ENCODE measurements around the gene PTGR2. TPM values are rescaled to one million over a fixed set of nuclear protein-coding genes. Genes with fewer than 3 reads are reported as not detected.
"Not testable (repeated sequence)": the region's sequence is repeated elsewhere in the genome, so short reads cannot be mapped to it uniquely, and the experiment has no call there.

The PTGR2 gene
- polyA plus RNA-seq, 1 donor from 2014 or later: 7.2 TPM

DNA sequence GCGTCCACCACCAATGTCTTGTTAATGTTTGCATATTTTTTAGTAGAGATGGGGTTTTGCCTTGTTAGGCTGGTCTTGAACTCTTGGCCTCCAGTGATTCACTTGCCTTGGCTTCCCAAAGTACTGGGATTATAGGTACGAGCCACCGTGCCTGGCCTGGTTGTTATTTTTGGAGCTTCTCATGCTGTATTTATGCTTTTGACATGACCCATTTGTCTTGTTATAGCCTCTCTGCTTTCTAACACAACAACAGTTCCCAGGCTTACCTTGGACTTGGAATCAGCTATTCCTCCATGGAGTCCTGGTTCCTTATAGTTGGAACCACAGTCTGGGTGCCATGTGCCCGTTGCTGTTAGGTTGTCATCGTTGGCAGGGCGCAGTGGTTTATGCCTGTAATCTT, 64.7 kb downstream of the PTGR2 start:
- Histone ChIP-seq H3K27ac (ENCODE audit: low read length) (no peak overlapping the region), H3K9me2 (ENCODE audit: insufficient read depth, low read length) (no peaks in the 10 kb centered on the region), H3K27me3 (ENCODE audit: insufficient read depth, low read depth, low read length) (no peaks in the 10 kb centered on the region), H3K4me2 (ENCODE audit: low read length) (no peak overlapping the region), H3K9me3 (ENCODE audit: low read length) (no peaks in the 10 kb centered on the region), H3F3A (ENCODE audit: insufficient read depth, low read length, poor library complexity, severe bottlenecking) (no peaks in the 10 kb centered on the region), H4K20me1 (ENCODE audit: insufficient read depth) (no peaks in the 10 kb centered on the region), H2AFZ (ENCODE audit: low read depth, low read length) (no peak overlapping the region), H3K79me2 (replicated peaks; ENCODE audit: insufficient read depth, low read length) (no peaks in the 10 kb centered on the region), H3K9ac (ENCODE audit: low read length) (no peak overlapping the region), H3K4me3 (ENCODE audit: low read length) (no peak overlapping the region), H3K36me3 (ENCODE audit: insufficient read depth, low read length) (no peaks in the 10 kb centered on the region)
- TF ChIP-seq POLR2AphosphoS5 (IDR thresholded peaks at IDR 0.05) (no peak), SMC3 (conservative IDR thresholded peaks at IDR 0.05; ENCODE audit: poor library complexity) (no peak), EP300 (conservative IDR thresholded peaks at IDR 0.05; ENCODE audit: poor library complexity, severe bottlenecking) (no peak), EZH2 (IDR thresholded peaks at IDR 0.05; ENCODE audit: borderline replicate concordance, insufficient read depth, low read length, poor library complexity, severe bottlenecking) (no peak), RAD21 (conservative IDR thresholded peaks at IDR 0.05) (no peak), MXI1 (conservative IDR thresholded peaks at IDR 0.05; ENCODE audit: poor library complexity, severe bottlenecking) (no peak), TAF1 (IDR thresholded peaks at IDR 0.05; ENCODE audit: low read depth) (no peak)
- TF ChIP-seq, protein P1, sequence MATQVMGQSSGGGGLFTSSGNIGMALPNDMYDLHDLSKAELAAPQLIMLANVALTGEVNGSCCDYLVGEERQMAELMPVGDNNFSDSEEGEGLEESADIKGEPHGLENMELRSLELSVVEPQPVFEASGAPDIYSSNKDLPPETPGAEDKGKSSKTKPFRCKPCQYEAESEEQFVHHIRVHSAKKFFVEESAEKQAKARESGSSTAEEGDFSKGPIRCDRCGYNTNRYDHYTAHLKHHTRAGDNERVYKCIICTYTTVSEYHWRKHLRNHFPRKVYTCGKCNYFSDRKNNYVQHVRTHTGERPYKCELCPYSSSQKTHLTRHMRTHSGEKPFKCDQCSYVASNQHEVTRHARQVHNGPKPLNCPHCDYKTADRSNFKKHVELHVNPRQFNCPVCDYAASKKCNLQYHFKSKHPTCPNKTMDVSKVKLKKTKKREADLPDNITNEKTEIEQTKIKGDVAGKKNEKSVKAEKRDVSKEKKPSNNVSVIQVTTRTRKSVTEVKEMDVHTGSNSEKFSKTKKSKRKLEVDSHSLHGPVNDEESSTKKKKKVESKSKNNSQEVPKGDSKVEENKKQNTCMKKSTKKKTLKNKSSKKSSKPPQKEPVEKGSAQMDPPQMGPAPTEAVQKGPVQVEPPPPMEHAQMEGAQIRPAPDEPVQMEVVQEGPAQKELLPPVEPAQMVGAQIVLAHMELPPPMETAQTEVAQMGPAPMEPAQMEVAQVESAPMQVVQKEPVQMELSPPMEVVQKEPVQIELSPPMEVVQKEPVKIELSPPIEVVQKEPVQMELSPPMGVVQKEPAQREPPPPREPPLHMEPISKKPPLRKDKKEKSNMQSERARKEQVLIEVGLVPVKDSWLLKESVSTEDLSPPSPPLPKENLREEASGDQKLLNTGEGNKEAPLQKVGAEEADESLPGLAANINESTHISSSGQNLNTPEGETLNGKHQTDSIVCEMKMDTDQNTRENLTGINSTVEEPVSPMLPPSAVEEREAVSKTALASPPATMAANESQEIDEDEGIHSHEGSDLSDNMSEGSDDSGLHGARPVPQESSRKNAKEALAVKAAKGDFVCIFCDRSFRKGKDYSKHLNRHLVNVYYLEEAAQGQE (IDR thresholded peaks at IDR 0.05; ENCODE audit: borderline replicate concordance): no peak
- TF ChIP-seq, protein P2, sequence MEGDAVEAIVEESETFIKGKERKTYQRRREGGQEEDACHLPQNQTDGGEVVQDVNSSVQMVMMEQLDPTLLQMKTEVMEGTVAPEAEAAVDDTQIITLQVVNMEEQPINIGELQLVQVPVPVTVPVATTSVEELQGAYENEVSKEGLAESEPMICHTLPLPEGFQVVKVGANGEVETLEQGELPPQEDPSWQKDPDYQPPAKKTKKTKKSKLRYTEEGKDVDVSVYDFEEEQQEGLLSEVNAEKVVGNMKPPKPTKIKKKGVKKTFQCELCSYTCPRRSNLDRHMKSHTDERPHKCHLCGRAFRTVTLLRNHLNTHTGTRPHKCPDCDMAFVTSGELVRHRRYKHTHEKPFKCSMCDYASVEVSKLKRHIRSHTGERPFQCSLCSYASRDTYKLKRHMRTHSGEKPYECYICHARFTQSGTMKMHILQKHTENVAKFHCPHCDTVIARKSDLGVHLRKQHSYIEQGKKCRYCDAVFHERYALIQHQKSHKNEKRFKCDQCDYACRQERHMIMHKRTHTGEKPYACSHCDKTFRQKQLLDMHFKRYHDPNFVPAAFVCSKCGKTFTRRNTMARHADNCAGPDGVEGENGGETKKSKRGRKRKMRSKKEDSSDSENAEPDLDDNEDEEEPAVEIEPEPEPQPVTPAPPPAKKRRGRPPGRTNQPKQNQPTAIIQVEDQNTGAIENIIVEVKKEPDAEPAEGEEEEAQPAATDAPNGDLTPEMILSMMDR (IDR thresholded peaks at IDR 0.05; ENCODE audit: poor library complexity, severe bottlenecking): no peak

DNA sequence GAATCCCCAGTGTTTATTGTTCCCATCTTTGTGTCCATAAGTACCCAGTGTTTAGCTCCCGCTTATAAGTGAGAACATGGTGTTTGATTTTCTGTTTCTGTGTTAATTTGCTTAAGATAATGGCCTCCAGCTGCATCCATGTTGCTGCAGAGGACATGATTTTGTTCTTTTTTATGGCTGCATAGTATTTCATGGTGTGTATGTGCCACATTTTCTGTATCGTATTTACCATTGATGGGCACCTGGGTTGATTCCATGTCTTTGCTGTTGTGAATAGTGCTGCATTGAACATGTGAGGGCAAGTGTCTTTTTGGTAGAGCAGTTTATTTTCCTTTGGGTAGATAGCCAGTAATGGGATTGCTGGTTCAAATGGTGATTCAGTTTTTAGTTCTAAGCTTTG, 67.8 kb downstream of the PTGR2 start:
- H3K9me2 ChIP-seq (ENCODE audit: insufficient read depth, low read length); H4K20me1 ChIP-seq (ENCODE audit: insufficient read depth); H3K4me3 ChIP-seq (ENCODE audit: low read length); H3K9me3 ChIP-seq (ENCODE audit: low read length); H3K79me2 ChIP-seq (replicated peaks; ENCODE audit: insufficient read depth, low read length); H3F3A ChIP-seq (ENCODE audit: insufficient read depth, low read length, poor library complexity, severe bottlenecking); H2AFZ ChIP-seq (ENCODE audit: low read depth, low read length); H3K27ac ChIP-seq (ENCODE audit: low read length); H3K9ac ChIP-seq (ENCODE audit: low read length); H3K27me3 ChIP-seq (ENCODE audit: insufficient read depth, low read depth, low read length); H3K4me2 ChIP-seq (ENCODE audit: low read length): not testable (repeated sequence)
- peaks cover 11% of the 10 kb centered on the region for H3K36me3 ChIP-seq (ENCODE audit: insufficient read depth, low read length)

DNA sequence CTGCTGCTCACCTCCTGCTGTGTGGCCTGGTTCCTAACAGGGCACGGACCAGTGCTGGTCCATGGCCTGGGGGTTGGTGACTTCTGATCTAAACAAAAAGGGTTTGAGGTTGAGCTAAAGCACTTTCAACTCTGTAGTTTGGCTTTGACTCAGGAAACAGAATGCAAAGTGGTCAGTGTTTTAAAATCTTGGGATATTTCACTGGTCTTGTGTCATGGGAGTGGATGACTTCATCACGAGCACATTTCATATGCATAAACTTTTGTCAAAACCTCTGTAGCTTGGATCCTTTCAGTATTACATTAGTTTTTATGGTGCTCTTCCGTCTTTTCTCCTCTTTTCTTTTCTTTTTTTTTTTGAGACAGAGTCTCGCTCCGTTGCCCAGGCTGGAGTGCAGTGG, 72.7 kb downstream of the PTGR2 start:
- Histone ChIP-seq H3K36me3 (ENCODE audit: insufficient read depth, low read length) (peaks cover 11% of the 10 kb centered on the region), H3K9ac (ENCODE audit: low read length) (no peak overlapping the region), H3K79me2 (replicated peaks; ENCODE audit: insufficient read depth, low read length) (no peaks in the 10 kb centered on the region), H3K9me2 (ENCODE audit: insufficient read depth, low read length) (no peaks in the 10 kb centered on the region), H3K9me3 (ENCODE audit: low read length) (no peaks in the 10 kb centered on the region), H3K27me3 (ENCODE audit: insufficient read depth, low read depth, low read length) (no peaks in the 10 kb centered on the region), H3F3A (ENCODE audit: insufficient read depth, low read length, poor library complexity, severe bottlenecking) (no peaks in the 10 kb centered on the region), H3K4me3 (ENCODE audit: low read length) (no peak overlapping the region), H3K27ac (ENCODE audit: low read length) (no peak overlapping the region), H2AFZ (ENCODE audit: low read depth, low read length) (no peak overlapping the region), H3K4me2 (ENCODE audit: low read length) (no peak overlapping the region), H4K20me1 (ENCODE audit: insufficient read depth) (no peaks in the 10 kb centered on the region)
- no peak for TF ChIP-seq EP300 (conservative IDR thresholded peaks at IDR 0.05; ENCODE audit: poor library complexity, severe bottlenecking)
- no peak for TF ChIP-seq MXI1 (conservative IDR thresholded peaks at IDR 0.05; ENCODE audit: poor library complexity, severe bottlenecking)
- TF ChIP-seq TAF1 (IDR thresholded peaks at IDR 0.05; ENCODE audit: low read depth): no peak
- TF ChIP-seq, protein P1 (IDR thresholded peaks at IDR 0.05; ENCODE audit: borderline replicate concordance): no peak
- TF ChIP-seq POLR2AphosphoS5 (IDR thresholded peaks at IDR 0.05): no peak
- TF ChIP-seq RAD21 (conservative IDR thresholded peaks at IDR 0.05): no peak

Data from neural cell (in vitro differentiated cells).